Upper lobe of left lung (tissue), 4 donors: ENCODE data around the gene ERN1.

Source experiments
- EP300 ChIP-seq, 4 donors: sonication (generic); formaldehyde crosslinking; IDR thresholded peaks; one replicate each; pipeline ENCODE4 v1.5.1; 2017; ENCODE audit warnings: antibody characterized with exemption in 4 of 4, control low read depth in 2 of 4
- POLR2A ChIP-seq, 4 donors: fragments of 450-650 bp; IDR thresholded peaks; one replicate each; pipeline ENCODE4 v1.5.1; 2016 to 2017; ENCODE audit warnings: antibody characterized with exemption in 4 of 4, mild to moderate bottlenecking in 2 of 4
- POLR2AphosphoS5 ChIP-seq, 2 donors: sonication (generic); formaldehyde crosslinking; IDR thresholded peaks; one replicate each; pipeline ENCODE4 v1.5.1; 2017; ENCODE audit warnings: antibody characterized with exemption in 2 of 2
- TF ChIP-seq, protein P1 (sequence below), 6 experiments: fragments of 450-650 bp in 4 of 6; fragments of 200-600 bp in 2 of 6; sonication (generic) in 2 of 6; IDR thresholded peaks; one replicate each; pipeline ENCODE4 v1.5.1; 2016 to 2019; ENCODE audit warnings: antibody characterized with exemption in 6 of 6

- TF ChIP-seq, protein P1, sequence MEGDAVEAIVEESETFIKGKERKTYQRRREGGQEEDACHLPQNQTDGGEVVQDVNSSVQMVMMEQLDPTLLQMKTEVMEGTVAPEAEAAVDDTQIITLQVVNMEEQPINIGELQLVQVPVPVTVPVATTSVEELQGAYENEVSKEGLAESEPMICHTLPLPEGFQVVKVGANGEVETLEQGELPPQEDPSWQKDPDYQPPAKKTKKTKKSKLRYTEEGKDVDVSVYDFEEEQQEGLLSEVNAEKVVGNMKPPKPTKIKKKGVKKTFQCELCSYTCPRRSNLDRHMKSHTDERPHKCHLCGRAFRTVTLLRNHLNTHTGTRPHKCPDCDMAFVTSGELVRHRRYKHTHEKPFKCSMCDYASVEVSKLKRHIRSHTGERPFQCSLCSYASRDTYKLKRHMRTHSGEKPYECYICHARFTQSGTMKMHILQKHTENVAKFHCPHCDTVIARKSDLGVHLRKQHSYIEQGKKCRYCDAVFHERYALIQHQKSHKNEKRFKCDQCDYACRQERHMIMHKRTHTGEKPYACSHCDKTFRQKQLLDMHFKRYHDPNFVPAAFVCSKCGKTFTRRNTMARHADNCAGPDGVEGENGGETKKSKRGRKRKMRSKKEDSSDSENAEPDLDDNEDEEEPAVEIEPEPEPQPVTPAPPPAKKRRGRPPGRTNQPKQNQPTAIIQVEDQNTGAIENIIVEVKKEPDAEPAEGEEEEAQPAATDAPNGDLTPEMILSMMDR (IDR thresholded peaks at IDR 0.05) = no peak
- no peak for TF ChIP-seq POLR2A (IDR thresholded peaks at IDR 0.05)
- peak; percentile 23 to 64 for TF ChIP-seq POLR2AphosphoS5 (IDR thresholded peaks at IDR 0.05)
- TF ChIP-seq EP300 (IDR thresholded peaks at IDR 0.05) = peak in 2 of 4 donors; percentile 28 to 58
Observed at GRCh38 chr17:64007838-64008282, 122.1 kb downstream of the ERN1 start.
